Activated B cell treated with CpG ODN at 0.5 μM for 24 hours (primary cell): ENCODE data around the gene HMGB3. TPM values are rescaled to one million over a fixed set of nuclear protein-coding genes. Genes with fewer than 3 reads are reported as not detected.

Experiments used
- ATAC-seq: fragments of 200-7000 bp; cut with Tn5 transposase; one replicate; pipeline ENCODE4 v1.10.0; 2021; ENCODE audit warnings: low read depth, mild to moderate bottlenecking, moderate library complexity
- CTCF ChIA-PET: fragments of 350-600 bp; sonication (Branson Sonifier 250); formaldehyde crosslinking; loops from one replicate; lab custom pipeline; 2021; ENCODE audit warnings: antibody characterized with exemption; lab: Charles Lee
- POLR2A ChIA-PET: fragments of 350-600 bp; sonication (Branson Sonifier 250); formaldehyde crosslinking; loops from one replicate; lab custom pipeline; 2021; ENCODE audit warnings: antibody characterized with exemption; lab: Charles Lee
- DNase-seq: peaks from one replicate; pipeline ENCODE4 v3.0.0; 2022
- H3K27ac Mint-ChIP-seq: one replicate; pipeline ENCODE4 v1.8.0; 2020; ENCODE audit warnings: mixed read lengths
- H3K27me3 Mint-ChIP-seq: one replicate; pipeline ENCODE4 v1.8.0; 2021; ENCODE audit warnings: mixed read lengths
- H3K36me3 Mint-ChIP-seq: one replicate; pipeline ENCODE4 v1.8.0; 2021; ENCODE audit warnings: low read depth, mixed read lengths
- H3K4me1 Mint-ChIP-seq: one replicate; pipeline ENCODE4 v1.8.0; 2021; ENCODE audit warnings: mixed read lengths
- H3K4me3 Mint-ChIP-seq: one replicate; pipeline ENCODE4 v1.8.0; 2020; ENCODE audit warnings: mild to moderate bottlenecking, mixed read lengths
- H3K9me3 Mint-ChIP-seq: one replicate; pipeline ENCODE4 v1.8.0; 2020; ENCODE audit warnings: mixed read lengths
- CTCF ChIP-seq: fragments of 200-600 bp; IDR thresholded peaks from one replicate; pipeline ENCODE4 v1.8.0; 2022; ENCODE audit warnings: antibody characterized with exemption, mild to moderate bottlenecking
- intact Hi-C: fragments of 100-400 bp; cut with micrococcal nuclease; formaldehyde crosslinking; loops from one replicate; pipeline ENCODE4 v1.15.1; 2024
- total RNA-seq: library from RNA; stranded (reverse); gene quantifications from 2 replicates; pipeline ENCODE4 v1.2.3, GENCODE V29; 2022

The HMGB3 gene
- total RNA-seq, 1 donor from 2014 or later: 2.5 TPM

- ATAC-seq (no peak), DNase-seq (no peak)
- ChIA-PET POLR2A (no interaction called here), CTCF (no interaction called here)
- intact Hi-C loops: no loop called here
- Mint-ChIP-seq H3K27ac (no peak overlapping the region), H3K27me3 (no peaks in the 10 kb centered on the region), H3K4me3 (no peak overlapping the region), H3K9me3 (no peaks in the 10 kb centered on the region), H3K36me3 (no peaks in the 10 kb centered on the region), H3K4me1 (no peaks in the 10 kb centered on the region)
- no peak for TF ChIP-seq CTCF
These were observed 36.7 kb downstream of the HMGB3 start for GRCh38 chrX:151019856-151020255.

GRCh38 chrX:151030845-151031244, 47.7 kb downstream of the HMGB3 start:
- POLR2A ChIA-PET: no interaction called here
- H3K9me3 Mint-ChIP-seq: no peaks in the 10 kb centered on the region
- TF ChIP-seq CTCF: no peak
- peaks cover 7% of the 10 kb centered on the region for H3K27me3 Mint-ChIP-seq
- intact Hi-C loops: no loop called here
- H3K4me1 Mint-ChIP-seq: no peaks in the 10 kb centered on the region
- DNase-seq: no peak
- H3K27ac Mint-ChIP-seq: no peak overlapping the region
- no peaks in the 10 kb centered on the region for H3K36me3 Mint-ChIP-seq
- H3K4me3 Mint-ChIP-seq: no peak overlapping the region
- no peak for ATAC-seq
- CTCF ChIA-PET: no interaction called here

- H3K27me3 Mint-ChIP-seq: peaks cover 7% of the 10 kb centered on the region
- H3K4me3 Mint-ChIP-seq: no peak overlapping the region
- no peak for TF ChIP-seq CTCF
- CTCF ChIA-PET: no interaction called here
- H3K4me1 Mint-ChIP-seq: no peaks in the 10 kb centered on the region
- intact Hi-C loops: no loop called here
- H3K36me3 Mint-ChIP-seq: no peaks in the 10 kb centered on the region
- POLR2A ChIA-PET: no interaction called here
- no peaks in the 10 kb centered on the region for H3K9me3 Mint-ChIP-seq
- H3K27ac Mint-ChIP-seq: no peak overlapping the region
- ATAC-seq: no peak
- DNase-seq: no peak
These were observed 48.3 kb downstream of the HMGB3 start for GRCh38 chrX:151031391-151031975.

- intact Hi-C loops: no loop called here
- no peaks in the 10 kb centered on the region for H3K9me3 Mint-ChIP-seq
- POLR2A ChIA-PET: no interaction called here
- H3K36me3 Mint-ChIP-seq: no peaks in the 10 kb centered on the region
- no peak for ATAC-seq
- H3K27me3 Mint-ChIP-seq: peaks cover 5% of the 10 kb centered on the region
- no peaks in the 10 kb centered on the region for H3K4me1 Mint-ChIP-seq
- H3K4me3 Mint-ChIP-seq: no peak overlapping the region
- TF ChIP-seq CTCF: no peak
- CTCF ChIA-PET: no interaction called here
- no peak for DNase-seq
- no peak overlapping the region for H3K27ac Mint-ChIP-seq
These were observed 56.2 kb downstream of the HMGB3 start for GRCh38 chrX:151039351-151039750.

Other genes with a start within 250 kb of the HMGB3 start
- 12.5 and 12.7 TPM in 2 replicates for gene CD99L2, start 84.7 kb upstream of the HMGB3 start, total RNA-seq
- gene GPR50, start 193.2 kb downstream of the HMGB3 start, total RNA-seq: not detected in 2 replicates